PC-3 (cell line): ENCODE data around the gene EIF4A3. TPM values are rescaled to one million over a fixed set of nuclear protein-coding genes. Genes with fewer than 3 reads are reported as not detected.

ENCODE experiments used
- ATAC-seq: fragments of 200-7000 bp; cut with Tn5 transposase; 2 replicates; pipeline ENCODE4 v1.9.1; 2020; ENCODE audit warnings: mild to moderate bottlenecking, moderate library complexity
- BruUV-seq: library from RNA; stranded (reverse); fragments of 400-500 nt; replicated peaks from 2 replicates; lab custom pipeline; 2021; lab: Mats Ljungman, UMichigan
- CTCF ChIA-PET: fragments of 300-600 bp; sonication (Branson Sonifier 250); formaldehyde crosslinking; loops from one replicate; lab custom pipeline; 2022; ENCODE audit warnings: antibody characterized with exemption; lab: Charles Lee
- POLR2A ChIA-PET: fragments of 300-600 bp; sonication (Branson Sonifier 250); formaldehyde crosslinking; loops from one replicate; lab custom pipeline; 2022; ENCODE audit warnings: antibody characterized with exemption; ENCODE audit not compliant: unreplicated experiment; lab: Charles Lee
- DNase-seq: peaks from one replicate; pipeline ENCODE4 v3.0.0-alpha.2; 2015
- H2AFZ ChIP-seq: fragments of 300-600 bp; sonication (generic); 2 replicates; pipeline ENCODE4 v1.6.0; 2016; ENCODE audit warnings: antibody characterized with exemption, low read length
- H3F3A ChIP-seq: fragments of 300-600 bp; sonication (generic); one replicate; pipeline ENCODE4 v1.6.0; 2017; ENCODE audit warnings: antibody characterized with exemption, low read length, control low read depth, mild to moderate bottlenecking; ENCODE audit not compliant: unreplicated experiment
- H3K27ac ChIP-seq: fragments of 300-600 bp; sonication (generic); 2 replicates; pipeline ENCODE4 v1.5.1; 2016; ENCODE audit warnings: mild to moderate bottlenecking, low read length
- H3K27me3 ChIP-seq: fragments of 300-600 bp; sonication (generic); 2 replicates; pipeline ENCODE4 v1.6.1; 2016; ENCODE audit warnings: low read length, mixed read lengths
- H3K36me3 ChIP-seq: fragments of 300-600 bp; sonication (generic); 2 replicates; pipeline ENCODE4 v1.6.1; 2016; ENCODE audit warnings: low read depth, mixed run types, low read length, mixed read lengths
- H3K4me1 ChIP-seq: fragments of 300-600 bp; sonication (generic); 2 replicates; pipeline ENCODE4 v1.5.1; 2016; ENCODE audit warnings: low read length; ENCODE audit not compliant: insufficient read depth
- H3K4me2 ChIP-seq: fragments of 300-600 bp; sonication (generic); 2 replicates; pipeline ENCODE4 v1.6.0; 2016; ENCODE audit warnings: low read length
- H3K4me3 ChIP-seq: fragments of 300-600 bp; sonication (generic); 2 replicates; pipeline ENCODE4 v1.5.1; 2016; ENCODE audit warnings: mild to moderate bottlenecking, low read length, mixed read lengths
- H3K79me2 ChIP-seq: fragments of 300-600 bp; sonication (generic); 2 replicates; pipeline ENCODE4 v1.6.1; 2017; ENCODE audit warnings: low read length, mixed read lengths
- H3K9ac ChIP-seq: fragments of 300-600 bp; sonication (generic); 2 replicates; pipeline ENCODE4 v1.6.0; 2016; ENCODE audit warnings: mild to moderate bottlenecking, low read length
- H3K9me2 ChIP-seq: fragments of 300-600 bp; sonication (generic); replicated peaks from 2 replicates; pipeline ENCODE4 v1.6.1; 2016; ENCODE audit warnings: mixed run types, low read length, mixed read lengths
- H3K9me3 ChIP-seq: fragments of 300-600 bp; sonication (generic); 2 replicates; pipeline ENCODE4 v1.6.1; 2016; ENCODE audit warnings: low read length, mixed read lengths
- H4K20me1 ChIP-seq: fragments of 300-600 bp; sonication (generic); 2 replicates; pipeline ENCODE4 v1.6.1; 2016; ENCODE audit warnings: low read length, mixed read lengths
- CTCF ChIP-seq: fragments of 300-600 bp; sonication (generic); conservative IDR thresholded peaks from 2 replicates; pipeline ENCODE4 v1.5.1; 2017; ENCODE audit warnings: antibody characterized with exemption, low read depth, mild to moderate bottlenecking, low read length
- EZH2 ChIP-seq: fragments of 300-600 bp; sonication (generic); IDR thresholded peaks from one replicate; pipeline ENCODE4 v1.6.1; 2017; ENCODE audit warnings: antibody characterized with exemption, mild to moderate bottlenecking, low read length; ENCODE audit not compliant: unreplicated experiment
- EZH2phosphoT487 ChIP-seq: fragments of 300-600 bp; sonication (generic); IDR thresholded peaks from 2 replicates; pipeline ENCODE4 v1.6.1; 2018; ENCODE audit warnings: mild to moderate bottlenecking, antibody characterized with exemption, low read length, borderline replicate concordance
- intact Hi-C: fragments of 100-400 bp; cut with micrococcal nuclease; formaldehyde crosslinking; loops from 2 replicates; pipeline ENCODE4 v1.9.0; 2023
- total RNA-seq: library from RNA; depleted of rRNA; stranded (reverse); fragments of >200 nt; gene quantifications from 2 replicates; pipeline ENCODE4 v1.2.3, GENCODE V29; 2014

Gene EIF4A3
- total RNA-seq, 1 experiment from 2014 or later: 167 TPM

- BruUV-seq: no TSS peak
- Histone ChIP-seq H3K36me3 (no peaks in the 10 kb centered on the region), H2AFZ (no peak overlapping the region), H4K20me1 (no peaks in the 10 kb centered on the region), H3F3A (no peaks in the 10 kb centered on the region), H3K4me3 (no peak overlapping the region), H3K9me2 (no peaks in the 10 kb centered on the region), H3K9me3 (no peaks in the 10 kb centered on the region), H3K79me2 (no peaks in the 10 kb centered on the region), H3K4me2 (no peak overlapping the region), H3K27me3 (no peaks in the 10 kb centered on the region), H3K4me1 (peaks cover 10% of the 10 kb centered on the region), H3K9ac (no peak overlapping the region), H3K27ac (no peak overlapping the region)
- CTCF ChIA-PET: interaction anchor here (0.5 to 1.5 kb wide), 3 partner anchors 23 to 116 kb away, joined by 3 to 7 read pairs (median 6); partner anchors contain the start of genes GAA, SGSH and SLC26A11
- DNase-seq: peak; percentile 28
- peak; percentile 39 for ATAC-seq
- POLR2A ChIA-PET: no interaction called here
- intact Hi-C loops: no loop called here
- TF ChIP-seq CTCF (peak; percentile 55), EZH2 (no peak)
Observed at GRCh38 chr17:80124351-80124981, 22.5 kb downstream of the EIF4A3 start.

- peak; percentile 93 for ATAC-seq
- Histone ChIP-seq H3F3A (no peaks in the 10 kb centered on the region), H3K9ac (no peak overlapping the region), H3K4me2 (no peak overlapping the region), H3K4me1 (peaks cover 6% of the 10 kb centered on the region; the same call in 1 of the 2 replicates), H3K27ac (no peak overlapping the region), H3K9me2 (no peaks in the 10 kb centered on the region), H3K36me3 (no peaks in the 10 kb centered on the region), H3K79me2 (no peaks in the 10 kb centered on the region), H2AFZ (no peak overlapping the region), H4K20me1 (no peaks in the 10 kb centered on the region), H3K27me3 (no peaks in the 10 kb centered on the region), H3K9me3 (no peaks in the 10 kb centered on the region), H3K4me3 (no peak overlapping the region)
- intact Hi-C loops: no loop called here
- POLR2A ChIA-PET: interaction anchor here (0.5 kb wide), 1 partner anchor 20 kb away, joined by 3 read pairs; no protein-coding TSS in a partner anchor
- BruUV-seq: no TSS peak
- TF ChIP-seq EZH2phosphoT487 (no peak), CTCF (no peak), EZH2 (no peak)
- DNase-seq: peak; percentile 84
- CTCF ChIA-PET: interaction anchor here (1.5 kb wide), 1 partner anchor 22 kb away, joined by 6 read pairs; the partner anchor contains the start of gene GAA
Observed at GRCh38 chr17:80123791-80124190, 23.1 kb downstream of the EIF4A3 start.

- ChIA-PET POLR2A (no interaction called here), CTCF (no interaction called here)
Observed at GRCh38 chr17:80122926-80123505, 23.9 kb downstream of the EIF4A3 start.

More at GRCh38 chr17:80122926-80123505, 23.9 kb downstream of the EIF4A3 start:
- H2AFZ ChIP-seq: no peak overlapping the region
- no peak overlapping the region for H3K27ac ChIP-seq
- H3K9ac ChIP-seq: no peak overlapping the region
- no peaks in the 10 kb centered on the region for H3K9me3 ChIP-seq
- no peaks in the 10 kb centered on the region for H3F3A ChIP-seq
- H3K4me3 ChIP-seq: no peak overlapping the region
- no peaks in the 10 kb centered on the region for H3K36me3 ChIP-seq
- H3K4me1 ChIP-seq: peaks cover 6% of the 10 kb centered on the region; the same call in 1 of the 2 replicates
- intact Hi-C loops: no loop called here
- ATAC-seq: no peak
- H3K4me2 ChIP-seq: no peak overlapping the region
- no peaks in the 10 kb centered on the region for H3K9me2 ChIP-seq
- no peak for TF ChIP-seq CTCF
- TF ChIP-seq EZH2: no peak
- no peak for TF ChIP-seq EZH2phosphoT487
- BruUV-seq: no TSS peak
- DNase-seq: no peak
- no peaks in the 10 kb centered on the region for H4K20me1 ChIP-seq
- H3K27me3 ChIP-seq: no peaks in the 10 kb centered on the region
- H3K79me2 ChIP-seq: no peaks in the 10 kb centered on the region
